ENCODE data around the gene CORO6.

CORO6 gene

GRCh38 chr17:29575511-29576213 is 47.0 kb downstream of the CORO6 start:
- no peak for DNase-seq

- DNase-seq: no peak
These were observed 47.8 kb downstream of the CORO6 start for GRCh38 chr17:29574732-29575510.

GRCh38 chr17:29573871-29574731 is 48.6 kb downstream of the CORO6 start:
- DNase-seq: no peak

GRCh38 chr17:29573558-29573869 is 49.2 kb downstream of the CORO6 start:
- DNase-seq: no peak

GRCh38 chr17:29572691-29573557 is 49.8 kb downstream of the CORO6 start:
- DNase-seq: peak; percentile 54

- no peak for DNase-seq
These were observed 50.6 kb downstream of the CORO6 start for GRCh38 chr17:29571883-29572681.

GRCh38 chr17:29571486-29571882 is 51.2 kb downstream of the CORO6 start:
- DNase-seq: no peak

GRCh38 chr17:29570521-29570920 is 52.2 kb downstream of the CORO6 start:
- no peak for DNase-seq

GRCh38 chr17:29569245-29569950 is 53.3 kb downstream of the CORO6 start:
- no peak for DNase-seq

- DNase-seq: peak; percentile 71
These were observed 54.1 kb downstream of the CORO6 start, which contains the start of gene TP53I13 for GRCh38 chr17:29568331-29569244. Gene TP53I13, plus strand, starts transcription at chr17:29568701. Its CDS starts 58 bp downstream, at chr17:29568759.

GRCh38 chr17:29567554-29568330 is 55.0 kb downstream of the CORO6 start:
- DNase-seq: peak; percentile 58

- no peak for DNase-seq
These were observed 55.5 kb downstream of the CORO6 start for GRCh38 chr17:29567304-29567553.

GRCh38 chr17:29566473-29567303 is 56.0 kb downstream of the CORO6 start, which contains the start of gene ABHD15:
Gene ABHD15, minus strand, starts transcription at chr17:29567037. Its CDS starts 71 bp downstream, at chr17:29566966.
- DNase-seq: peak; percentile 70

- DNase-seq: no peak
These were observed 56.9 kb downstream of the CORO6 start for GRCh38 chr17:29565643-29566472.

Measured in HCEC 1CT (cell line).